CMK (cell line): ENCODE results near the gene CHCHD6.
A peak's percentile ranks its signal among the peaks of the same experiment; 100 is the strongest.

Experiments used
- DNase-seq: peaks from one replicate; pipeline ENCODE4 v3.0.0-alpha.2; 2010; ENCODE audit warnings: low read depth

Gene CHCHD6

DNA sequence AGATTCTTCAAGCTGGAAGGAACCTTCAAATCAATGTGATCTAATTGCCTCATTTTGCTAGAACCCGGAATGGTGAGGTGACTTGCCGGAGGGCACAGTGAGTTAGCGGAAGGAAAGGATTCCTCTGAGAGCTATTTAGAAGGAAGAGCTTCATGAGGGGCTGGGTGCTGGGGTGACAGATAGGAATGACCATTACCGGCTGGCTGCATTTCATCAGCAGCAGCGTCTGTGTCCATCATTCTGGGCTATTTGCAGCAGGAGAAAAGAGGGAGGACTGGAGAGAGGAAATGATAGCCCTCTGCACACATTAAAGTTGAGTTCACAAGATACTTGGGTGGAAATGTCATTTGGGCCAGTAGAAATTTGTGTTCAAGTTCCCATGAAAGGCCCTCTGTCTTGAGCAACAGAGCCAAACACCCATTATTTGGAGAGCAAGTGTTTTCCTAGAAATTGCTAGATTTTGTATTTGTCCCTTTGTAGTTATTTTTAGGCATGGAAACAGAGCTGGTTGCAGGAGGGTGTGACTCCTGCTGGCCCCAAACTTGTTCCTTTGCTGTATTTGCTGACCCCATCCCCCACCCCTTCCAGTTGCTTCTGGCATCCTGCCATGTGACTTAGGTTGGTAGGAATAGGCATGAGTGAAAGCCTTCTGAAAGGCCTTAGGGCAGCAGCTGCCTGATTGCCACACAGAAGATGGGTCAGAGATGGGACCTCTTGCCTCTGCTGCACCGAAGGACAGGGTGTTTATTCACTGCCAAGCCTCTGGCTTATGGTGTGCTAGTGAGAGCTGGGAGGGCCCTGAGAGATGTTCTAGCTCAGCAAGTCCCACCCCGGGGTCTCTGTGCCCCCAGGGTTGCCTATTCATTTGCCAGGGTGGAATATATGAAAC lies 191.4 kb downstream of the CHCHD6 start:
- DNase-seq, result no peak

DNA sequence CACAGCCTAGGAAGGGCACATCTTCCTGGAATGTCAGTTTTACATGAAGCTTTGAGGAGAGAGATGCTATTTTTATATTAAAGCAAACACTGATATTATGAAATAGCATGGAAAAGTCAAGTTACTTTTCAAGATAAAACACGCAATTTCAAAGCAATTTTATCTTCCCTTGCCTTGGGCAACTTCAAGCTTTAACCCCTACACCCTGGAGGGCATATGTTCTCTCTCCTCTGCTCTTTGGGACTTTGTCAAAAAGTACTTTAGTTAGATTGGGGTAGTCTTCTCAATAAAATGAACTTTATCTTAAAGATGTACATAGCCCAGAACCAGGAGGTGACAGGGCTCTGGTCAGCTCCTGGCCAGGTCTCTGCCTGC lies 192.0 kb downstream of the CHCHD6 start:
- DNase-seq, result no peak

DNA sequence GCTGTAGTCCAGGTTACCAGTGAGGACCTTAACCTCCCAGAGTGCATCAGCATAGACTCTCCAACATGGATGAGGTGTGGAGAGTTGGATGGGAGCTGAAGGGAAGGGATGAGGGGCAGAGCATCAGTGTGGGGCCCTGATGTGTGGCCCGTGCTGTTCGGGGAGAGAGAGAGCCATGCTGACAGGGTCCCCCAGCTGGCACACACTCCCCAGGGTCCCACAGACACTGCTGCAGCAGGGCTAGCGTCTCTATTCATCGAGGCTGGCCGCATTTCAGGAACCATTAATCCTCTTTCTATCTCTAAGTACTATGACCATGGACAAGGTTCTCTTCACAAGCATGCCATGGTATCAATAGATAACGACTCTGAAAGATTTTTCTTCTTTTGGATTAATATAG lies 192.9 kb downstream of the CHCHD6 start:
- no peak for DNase-seq

DNA sequence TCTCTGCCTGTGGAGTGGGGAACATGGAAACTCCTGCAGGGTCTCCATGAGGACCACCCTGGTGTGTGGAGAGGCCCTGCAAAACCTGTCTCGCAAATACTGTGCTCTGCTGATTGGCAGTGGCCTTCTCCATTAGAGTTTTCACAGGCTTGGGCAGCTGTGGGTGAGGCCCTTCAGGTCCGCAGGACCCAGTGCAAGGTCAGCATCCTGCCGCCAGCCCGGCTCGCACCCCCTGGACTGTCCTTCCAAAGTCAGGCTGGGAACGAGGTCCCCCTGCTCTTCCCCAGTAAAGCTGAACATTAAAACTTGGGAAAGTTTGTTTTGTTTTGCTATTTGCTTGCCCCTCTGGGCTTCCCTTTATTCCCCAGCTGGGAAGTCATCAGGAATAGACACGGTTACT lies 193.9 kb downstream of the CHCHD6 start:
- no peak for DNase-seq

DNA sequence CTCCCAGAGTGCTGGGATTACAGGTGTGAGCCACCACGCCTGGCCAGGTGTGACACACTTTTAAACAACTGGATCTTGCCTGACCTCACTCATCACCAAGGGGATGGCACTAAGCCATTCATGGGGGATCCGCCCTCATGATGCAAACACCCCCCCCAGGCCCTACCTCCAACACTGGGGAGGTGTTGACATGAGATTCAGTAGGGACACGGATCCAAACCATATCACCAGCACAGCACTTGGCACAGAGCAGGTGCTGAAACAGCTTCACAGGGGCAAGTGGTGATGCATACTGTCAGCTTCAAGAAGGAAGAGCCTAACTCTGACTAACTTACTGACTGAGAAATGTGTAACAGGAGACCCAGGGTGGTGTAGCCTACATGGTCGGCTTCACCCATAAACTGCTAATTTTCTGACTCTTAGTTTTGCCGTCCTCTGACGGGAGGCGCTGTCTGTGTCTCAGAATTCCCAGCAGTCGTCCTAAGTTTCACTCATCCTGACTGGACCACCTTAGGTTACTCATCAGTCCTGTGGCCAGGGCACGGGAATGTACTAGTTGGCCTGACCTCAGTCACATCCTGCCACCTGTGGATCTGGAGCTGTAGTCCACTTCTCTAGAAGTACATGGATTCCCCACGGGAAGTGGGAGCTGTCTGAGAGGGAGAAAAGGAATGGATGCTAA lies 197.0 kb downstream of the CHCHD6 start:
- DNase-seq, result no peak

DNA sequence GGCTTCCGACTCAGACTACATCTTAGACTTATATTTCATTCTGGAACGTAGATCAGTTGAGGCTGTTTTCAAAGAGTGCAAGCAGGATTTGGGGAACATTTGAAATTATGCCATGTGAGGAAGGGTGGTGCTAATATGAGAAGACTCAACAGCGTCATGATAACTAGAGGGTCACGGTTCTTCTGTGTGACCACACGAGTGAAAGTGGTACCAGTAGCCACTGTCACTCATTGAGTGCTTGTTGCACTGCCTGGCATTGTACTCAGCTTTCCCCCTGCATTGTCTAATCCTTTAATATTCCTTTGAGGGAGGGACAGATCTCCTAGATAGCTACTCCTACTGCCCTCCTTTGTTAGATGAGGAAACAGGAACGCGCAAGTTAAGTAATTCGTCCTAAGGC lies 197.6 kb downstream of the CHCHD6 start:
- no peak for DNase-seq

GRCh38 chr3:126903521-126903920 lies 199.5 kb downstream of the CHCHD6 start:
- DNase-seq, result no peak

DNA sequence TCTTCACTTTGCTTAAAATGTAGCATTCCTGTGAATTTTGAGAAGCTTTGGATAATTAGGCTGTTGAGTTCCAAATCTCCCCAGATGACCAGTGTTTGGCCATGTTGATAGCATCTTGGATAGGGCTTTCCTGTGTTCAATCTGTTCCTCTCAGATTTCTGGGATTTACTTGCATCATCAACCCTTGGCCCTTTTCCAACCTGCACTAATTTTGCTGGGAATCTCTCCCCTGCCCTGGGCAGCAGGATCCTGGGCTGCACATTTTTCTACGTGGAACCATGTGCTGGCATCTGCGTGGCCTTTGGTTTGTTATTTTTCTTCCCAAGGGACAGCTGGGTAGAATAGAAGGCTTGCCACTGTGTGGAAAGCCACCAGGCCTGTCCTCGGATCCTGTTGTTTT lies 203.5 kb downstream of the CHCHD6 start:
- DNase-seq, result no peak

DNA sequence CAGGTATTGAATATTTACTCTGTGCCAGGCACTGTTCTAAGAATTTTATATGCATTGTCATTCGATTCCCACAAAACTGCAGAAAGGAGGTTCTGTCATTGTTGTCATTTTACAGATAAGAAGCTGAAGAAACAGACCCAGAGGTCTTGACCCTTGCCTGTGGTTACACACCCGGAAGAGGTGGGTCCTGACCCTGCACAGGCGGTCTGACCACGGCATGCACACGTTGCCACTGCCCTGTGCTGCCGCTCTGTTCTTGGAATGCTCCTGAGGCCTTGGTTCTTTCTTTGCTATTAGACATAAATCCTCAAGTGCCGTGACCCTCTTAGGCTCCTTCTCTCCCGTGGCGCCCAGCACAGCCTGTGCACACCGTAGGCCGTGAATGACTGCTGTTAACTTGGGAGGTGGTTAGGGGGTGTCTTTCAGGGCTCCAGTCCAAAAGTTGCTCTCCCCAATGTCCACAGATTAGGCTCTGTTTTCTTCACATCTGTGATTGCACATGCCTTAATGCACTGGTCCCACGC lies 204.8 kb downstream of the CHCHD6 start:
- DNase-seq, result peak; percentile 72

DNA sequence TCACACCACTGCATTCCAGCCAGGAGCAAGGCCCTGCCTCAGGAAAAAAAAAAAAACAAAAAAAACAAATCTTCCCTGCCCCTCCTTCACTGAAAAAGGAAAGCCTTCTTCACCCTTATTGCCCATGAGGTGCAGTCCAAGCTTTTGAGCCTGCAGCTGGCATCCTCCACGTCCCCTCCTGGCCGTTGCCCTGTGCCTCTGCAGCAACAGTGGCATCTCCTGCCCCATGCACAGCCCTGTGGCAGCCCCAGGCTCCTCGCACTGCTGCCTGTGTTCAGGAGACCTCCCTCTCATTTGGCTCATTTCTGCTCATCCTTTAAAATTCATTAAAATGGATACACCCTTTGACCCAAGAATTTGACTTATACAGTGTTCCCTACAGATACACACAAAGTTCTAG lies 206.2 kb downstream of the CHCHD6 start:
- DNase-seq, result no peak

GRCh38 chr3:126911162-126912026 lies 207.4 kb downstream of the CHCHD6 start:
- DNase-seq, result peak; percentile 94

DNA sequence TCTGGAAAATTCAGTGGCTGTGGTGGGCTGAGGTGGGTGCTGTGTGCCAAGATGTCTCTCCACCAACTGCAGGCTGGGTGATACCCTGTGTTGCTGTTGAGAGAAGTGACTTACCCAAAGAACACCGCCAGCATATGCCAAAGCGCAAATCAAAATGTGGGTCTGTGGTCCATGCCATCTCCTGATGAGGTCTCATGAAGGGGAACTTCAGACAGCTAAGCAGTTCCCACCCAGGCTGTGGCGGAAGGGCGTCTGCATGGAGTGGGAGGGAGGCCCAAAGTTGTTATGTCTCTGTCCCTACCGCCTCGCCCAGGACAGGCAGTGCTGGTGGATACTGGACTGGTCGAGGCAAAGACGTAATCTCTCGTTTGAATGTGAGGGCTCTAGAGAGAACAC lies 208.0 kb downstream of the CHCHD6 start:
- no peak for DNase-seq

- no peak for DNase-seq
Observed at GRCh38 chr3:126912491-126913195, 208.6 kb downstream of the CHCHD6 start.

DNA sequence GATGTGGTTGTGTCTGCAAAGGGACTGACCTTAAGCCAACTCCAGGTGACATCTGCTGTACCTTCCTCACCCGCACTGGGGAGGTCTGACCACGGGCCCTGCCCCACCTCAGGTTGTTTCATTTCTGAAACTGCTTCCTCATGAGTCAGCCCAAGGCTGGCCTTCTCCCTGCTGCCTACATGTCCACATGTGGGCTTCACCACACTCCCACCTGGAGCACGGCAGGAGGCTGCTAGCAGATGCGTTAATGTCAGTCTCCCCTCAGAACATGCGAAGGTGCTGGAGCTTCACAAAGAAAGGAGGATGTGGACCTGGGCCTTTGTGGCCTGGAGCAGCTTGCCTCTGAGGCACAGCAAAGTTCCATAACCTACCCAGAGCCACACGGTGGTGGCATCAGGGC lies 209.5 kb downstream of the CHCHD6 start:
- no peak for DNase-seq

DNA sequence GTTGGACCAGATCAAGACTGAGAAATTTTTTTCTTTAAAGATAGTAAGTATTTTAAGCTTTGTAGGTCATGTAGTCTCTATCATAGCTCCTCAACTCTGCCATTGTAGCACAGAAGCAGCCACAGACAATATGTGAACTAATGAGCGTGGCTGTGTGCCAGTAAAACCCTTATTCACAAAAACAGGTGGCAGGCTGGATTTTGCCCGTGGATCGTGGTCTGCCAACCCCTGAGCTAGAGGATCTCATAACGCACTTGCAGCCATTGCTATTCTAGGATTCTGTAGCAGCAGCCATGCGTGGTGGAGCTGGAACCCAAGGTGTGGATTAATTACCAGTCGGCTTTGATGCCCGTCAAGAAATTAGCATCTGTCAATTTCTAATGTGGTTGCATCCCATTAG lies 210.2 kb downstream of the CHCHD6 start:
- DNase-seq, result no peak

- DNase-seq, result no peak
Observed at GRCh38 chr3:126915015-126915414, 211.0 kb downstream of the CHCHD6 start.

DNA sequence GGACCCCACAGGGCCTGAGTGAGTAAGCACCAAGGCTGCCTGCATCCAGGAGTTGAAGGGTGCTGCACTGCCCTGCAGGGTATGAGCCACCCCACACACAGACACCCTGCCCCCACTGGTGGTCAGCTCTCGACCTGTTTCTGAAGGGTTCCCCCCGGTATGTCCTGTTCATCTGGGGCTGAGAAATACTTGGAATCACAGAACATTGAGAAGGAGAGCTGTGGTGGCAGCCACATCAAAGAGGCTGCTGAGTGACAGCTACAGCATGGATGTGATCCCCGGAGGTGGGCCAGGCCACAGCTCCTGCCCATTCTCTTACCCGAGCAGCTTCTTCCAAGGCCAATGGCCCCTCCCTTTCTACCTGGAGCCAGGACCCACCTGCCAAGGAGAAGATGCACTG lies 212.5 kb downstream of the CHCHD6 start:
- DNase-seq, result no peak

- no peak for DNase-seq
Observed at GRCh38 chr3:126917232-126917804, 213.3 kb downstream of the CHCHD6 start.

GRCh38 chr3:126918355-126918821 lies 214.3 kb downstream of the CHCHD6 start:
- no peak for DNase-seq

- no peak for DNase-seq
Observed at GRCh38 chr3:126921085-126921824, 217.2 kb downstream of the CHCHD6 start.

GRCh38 chr3:126922466-126922865 lies 218.4 kb downstream of the CHCHD6 start:
- no peak for DNase-seq
